Activated T-cell treated with anti-CD3 and anti-CD28 coated beads, Interleukin-2, amount 50 U/mL, for 48 hours (primary cell): ENCODE data around the gene GLDC.
"Not testable (repeated sequence)": the region's sequence is repeated elsewhere in the genome, so short reads cannot be mapped to it uniquely, and the experiment has no call there.

Source experiments
- DNase-seq, 2 experiments: peaks; one replicate each; pipeline ENCODE4 v3.0.0-alpha.2; 2020

Gene GLDC

DNA sequence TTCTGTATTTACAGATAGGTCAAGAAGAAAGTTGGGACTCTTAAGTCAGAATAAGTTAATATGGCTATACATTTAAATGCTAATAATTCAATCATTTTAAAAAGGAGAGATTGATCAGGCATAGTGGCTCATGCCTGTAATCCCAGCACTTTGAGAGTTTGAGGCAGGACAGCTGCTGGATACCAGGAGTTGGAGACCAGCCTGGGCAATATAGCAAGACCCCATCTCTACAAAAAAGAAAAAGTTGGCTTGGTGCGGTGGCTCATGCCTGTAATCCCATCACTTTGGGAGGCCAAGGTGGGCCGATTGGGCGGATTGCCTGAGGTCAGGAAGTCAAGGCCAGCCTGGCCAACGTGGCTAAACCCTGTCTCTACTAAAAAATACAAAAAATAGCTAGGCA lies 15.0 kb upstream of the GLDC start:
- no peak for DNase-seq

DNA sequence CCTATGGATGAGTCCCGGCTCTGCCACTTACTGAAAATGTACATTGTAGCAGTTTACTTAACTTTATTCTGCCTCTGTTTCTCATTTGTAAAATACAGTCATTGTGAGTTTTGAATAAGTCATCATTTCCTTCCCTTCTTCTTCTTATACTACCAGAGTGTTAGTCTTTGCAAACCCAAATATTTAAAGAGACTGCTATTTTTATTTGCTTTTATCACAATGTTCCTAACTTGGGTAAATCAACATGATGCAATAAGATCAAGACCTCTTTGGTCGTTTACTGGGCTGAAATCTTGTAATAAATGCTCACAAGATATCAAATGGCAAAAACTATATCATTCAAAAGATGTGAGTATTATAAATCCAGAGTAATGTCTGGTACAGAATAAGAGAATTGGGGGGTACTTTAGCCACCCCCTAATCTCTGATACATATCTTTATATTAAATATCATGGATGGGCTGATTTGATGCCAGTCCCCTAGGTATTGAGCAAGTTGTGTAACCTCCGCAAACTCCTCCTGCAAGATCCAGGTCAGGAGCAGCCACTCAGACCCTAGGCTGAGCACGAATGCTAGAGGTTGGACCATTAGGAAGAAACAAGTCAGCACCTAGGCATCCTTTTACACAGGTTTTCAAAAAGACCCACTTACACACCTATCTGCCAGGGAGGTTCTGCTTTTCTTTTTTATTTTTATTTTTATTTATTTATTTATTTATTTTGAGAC lies 13.3 kb upstream of the GLDC start:
- DNase-seq, result no peak

DNA sequence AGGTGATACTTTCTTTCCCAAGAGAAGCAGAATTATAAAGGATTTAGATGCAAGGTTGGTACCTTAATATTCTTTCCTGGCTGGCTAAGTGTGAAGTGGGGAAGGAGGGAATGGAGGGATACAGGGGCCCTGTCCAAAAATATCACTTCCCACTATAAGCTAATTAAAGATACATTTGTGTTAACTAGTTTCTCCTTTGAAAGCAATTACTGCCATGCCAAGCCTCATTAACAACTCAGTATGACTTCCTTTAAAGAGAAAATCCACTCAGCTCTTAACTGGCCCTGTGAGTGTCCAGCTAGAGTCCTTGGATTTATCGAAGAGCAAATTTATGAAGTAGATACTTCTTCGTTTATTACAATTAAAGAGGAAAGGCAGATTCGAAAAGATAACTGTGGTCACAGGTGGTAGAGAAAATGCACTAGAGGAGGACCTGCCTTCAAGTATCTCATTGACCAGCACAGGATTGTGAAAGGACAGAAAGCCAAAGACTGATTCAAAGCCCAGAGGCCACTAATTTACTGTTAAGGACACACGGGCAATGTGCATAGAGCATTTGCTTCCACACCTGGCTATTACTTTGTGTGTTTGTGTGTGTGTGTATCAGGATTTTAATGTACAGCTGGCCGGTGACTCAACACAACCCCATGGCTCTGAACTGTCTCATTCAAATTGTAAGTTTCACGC lies 11.2 kb upstream of the GLDC start:
- no peak for DNase-seq

DNA sequence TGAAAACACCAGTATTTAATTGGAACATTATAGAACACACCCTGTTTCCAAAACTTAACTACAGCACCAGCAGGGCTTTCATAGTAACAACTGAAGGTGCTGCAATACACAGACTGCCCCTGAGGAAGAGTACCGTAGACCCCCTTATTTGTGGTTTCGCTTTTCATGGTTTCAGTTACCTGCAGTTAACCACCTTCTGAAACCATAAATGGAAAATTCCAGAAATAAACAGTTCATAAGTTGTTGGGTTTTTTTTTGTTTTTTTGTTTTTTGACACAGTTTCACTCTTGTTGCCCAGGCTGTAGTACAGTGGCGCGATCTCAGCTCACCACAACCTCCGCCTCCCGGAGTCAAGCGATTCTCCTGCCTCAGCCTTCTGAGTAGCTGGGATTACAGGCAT lies 9.5 kb upstream of the GLDC start:
- DNase-seq, result no peak

DNA sequence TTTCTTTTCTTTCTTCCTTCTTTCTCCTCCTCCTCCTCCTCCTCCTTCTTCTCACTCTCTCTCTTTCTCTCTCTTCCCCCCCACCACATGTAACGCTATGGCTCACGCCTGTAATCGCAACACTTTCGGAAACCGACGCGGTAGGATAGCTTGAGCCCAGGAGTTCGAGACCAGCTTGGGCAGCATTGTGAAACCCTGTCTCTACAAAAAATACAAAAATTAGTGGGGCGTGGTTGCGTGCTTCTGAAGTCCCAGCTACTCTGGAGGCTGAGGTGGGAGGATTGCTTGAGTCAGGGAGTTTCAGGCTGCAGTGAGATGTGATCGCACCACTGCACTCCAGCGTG lies 736 bp upstream of the GLDC start:
- DNase-seq, result peak; percentile 58 to 61

DNA sequence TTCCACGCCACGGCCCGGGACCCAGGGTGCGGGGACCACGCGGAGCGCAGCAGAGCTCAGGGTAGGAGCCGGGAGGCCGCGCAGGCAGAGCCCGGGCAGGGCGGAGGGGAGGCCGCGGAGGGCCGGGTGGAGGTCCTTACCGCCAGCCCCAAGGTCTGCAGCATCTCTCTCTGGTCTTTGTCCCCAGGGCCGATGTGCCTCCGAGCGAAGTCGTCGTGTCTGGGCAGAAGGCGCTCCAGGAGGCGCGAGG lies 499 bp downstream of the GLDC start:
- peak; percentile 33 to 44 for DNase-seq

DNA sequence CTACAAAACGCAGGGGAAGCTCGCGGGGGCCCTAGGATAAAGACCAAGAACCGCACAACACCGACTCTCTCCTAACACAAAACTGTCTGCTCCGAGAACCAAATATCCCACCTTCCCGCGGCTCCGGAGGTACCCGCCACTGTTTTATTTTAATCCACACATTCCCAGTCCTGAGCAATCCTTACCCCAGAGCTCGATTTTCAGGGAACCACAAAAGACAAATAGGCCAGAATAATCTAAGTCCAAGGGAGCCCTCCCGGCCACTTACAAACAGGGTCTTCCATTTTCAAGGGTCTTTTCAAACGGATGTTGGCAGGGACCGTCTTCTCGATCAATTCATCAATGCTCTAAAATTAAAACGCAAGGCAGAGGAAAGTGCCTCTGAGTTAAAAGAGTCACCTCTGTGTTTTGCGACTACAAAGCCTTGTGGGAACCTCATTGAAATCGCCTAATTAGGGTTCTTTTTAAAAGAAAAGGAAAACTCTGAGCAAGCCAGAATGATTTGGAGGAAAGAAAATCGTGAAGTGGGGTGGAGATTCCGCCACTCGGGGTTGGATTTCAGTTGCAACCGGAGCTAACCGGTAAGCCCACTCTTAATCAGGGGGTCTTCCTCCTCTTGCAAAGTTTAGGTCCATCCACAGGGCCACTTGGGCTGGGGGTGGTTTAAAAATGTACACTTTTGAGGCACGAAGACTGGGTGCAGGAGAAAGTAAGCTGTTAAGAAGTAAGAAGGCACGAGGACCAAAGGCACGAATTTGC lies 1.0 kb downstream of the GLDC start:
- DNase-seq, result peak in 1 of 2 experiments; percentile 18

DNA sequence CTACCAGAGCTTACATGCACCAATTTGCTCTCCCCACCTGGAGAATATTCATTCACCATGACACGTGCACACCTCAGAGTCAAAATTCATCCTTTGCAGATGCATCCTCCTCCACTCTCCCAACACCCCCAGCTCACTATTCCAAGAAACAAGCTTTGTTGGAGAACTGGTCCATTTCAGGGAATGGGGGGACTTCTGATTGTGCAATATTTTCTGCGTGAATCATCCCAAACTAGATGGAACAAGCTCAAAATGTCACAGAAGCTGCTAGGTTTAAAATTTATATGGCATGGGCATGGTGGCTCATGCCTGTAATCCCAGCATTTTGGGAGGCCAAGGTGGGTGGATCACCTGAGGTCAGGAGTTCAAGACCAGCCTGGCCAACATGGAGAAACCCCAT lies 3.6 kb downstream of the GLDC start:
- DNase-seq, result no peak

DNA sequence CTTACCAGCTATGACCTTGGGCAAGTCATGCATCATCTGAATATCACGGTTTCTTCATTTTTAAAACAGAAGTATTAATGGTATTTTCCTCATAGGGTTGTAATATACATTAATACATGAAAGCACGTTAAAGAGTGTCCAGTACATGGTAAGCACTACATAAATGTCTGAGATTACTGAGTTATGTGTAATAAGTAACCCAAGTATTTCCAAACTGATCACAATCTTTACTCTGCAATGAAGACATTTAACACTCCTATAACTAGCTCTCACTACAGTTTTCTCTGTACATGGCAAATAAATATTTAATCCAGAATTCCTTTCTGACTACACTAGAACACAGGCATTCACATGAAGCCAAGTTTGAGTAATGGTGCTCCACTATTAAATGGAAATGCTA lies 4.0 kb downstream of the GLDC start:
- no peak for DNase-seq

DNA sequence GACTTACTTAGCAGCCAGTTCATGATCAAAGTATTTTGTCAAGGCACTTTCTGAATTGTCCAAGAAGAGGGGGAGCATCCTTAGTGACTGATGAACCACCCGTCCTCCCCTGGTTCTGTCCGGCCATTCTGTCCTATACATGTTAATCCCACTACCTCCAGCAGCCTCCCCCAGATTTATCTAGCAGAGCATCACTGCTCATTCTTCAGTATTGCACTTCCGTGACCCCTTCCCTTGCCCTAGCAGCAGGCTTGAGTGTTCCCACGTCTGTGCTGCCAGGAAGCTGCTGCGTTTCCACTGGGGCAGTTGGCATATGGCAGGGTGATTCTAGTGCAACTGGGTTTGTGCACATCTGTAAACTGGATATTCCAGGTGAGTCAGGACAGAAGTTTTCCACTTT lies 4.5 kb downstream of the GLDC start:
- DNase-seq, result no peak

DNA sequence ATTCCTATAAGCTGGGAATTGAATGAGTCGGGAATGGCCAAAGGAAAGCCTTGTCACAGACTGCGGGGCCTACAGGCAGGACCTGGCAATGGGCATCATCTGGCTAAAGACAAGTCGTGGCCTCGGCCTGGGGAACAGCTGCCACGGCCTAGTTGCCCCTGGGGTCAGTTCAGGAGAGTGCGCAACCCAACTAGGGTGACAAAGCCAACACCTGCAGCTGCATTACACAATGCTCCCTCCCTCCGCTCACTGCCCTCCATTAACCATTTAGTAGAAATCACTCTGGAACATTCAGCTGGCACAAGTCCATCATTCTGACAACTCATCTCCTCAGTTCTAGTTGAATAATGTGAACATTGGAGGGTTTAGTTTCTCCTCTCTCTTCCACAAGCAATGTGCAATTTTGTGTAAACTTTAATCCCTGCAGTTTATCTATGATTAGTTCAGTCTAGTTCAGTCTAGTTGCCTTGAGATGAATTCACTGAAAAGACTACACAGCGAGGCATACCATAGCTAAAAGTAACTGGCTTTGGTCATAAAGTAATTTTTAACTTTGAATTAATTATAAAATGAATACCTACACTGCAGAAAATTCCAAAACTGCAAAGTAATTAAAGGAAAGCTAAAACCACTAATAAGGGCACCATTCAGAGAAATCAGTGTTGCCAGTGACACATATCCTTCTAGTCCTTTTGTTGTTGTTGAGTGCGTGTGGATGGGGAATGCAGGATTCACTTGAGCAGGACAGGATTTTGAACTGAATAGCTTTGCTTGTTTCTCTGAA lies 5.1 kb downstream of the GLDC start:
- no peak for DNase-seq

DNA sequence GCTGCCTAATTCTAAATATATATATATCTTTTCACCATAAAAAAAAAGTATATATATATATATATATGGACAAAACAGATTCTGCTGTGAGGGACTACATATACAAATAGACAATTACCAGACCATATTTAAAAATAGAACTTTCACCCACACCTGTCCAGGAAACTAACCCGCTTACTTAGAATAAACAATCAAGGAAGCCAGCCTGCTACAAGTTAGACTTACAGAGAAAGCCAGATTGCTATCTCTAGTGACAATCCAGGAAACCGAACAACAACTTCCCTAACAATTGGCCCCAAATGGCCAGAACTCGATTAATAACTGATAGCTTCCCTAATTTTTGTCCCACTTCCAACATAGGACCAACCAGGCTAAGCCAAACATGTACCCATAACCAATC lies 5.9 kb downstream of the GLDC start:
- no peak for DNase-seq

DNA sequence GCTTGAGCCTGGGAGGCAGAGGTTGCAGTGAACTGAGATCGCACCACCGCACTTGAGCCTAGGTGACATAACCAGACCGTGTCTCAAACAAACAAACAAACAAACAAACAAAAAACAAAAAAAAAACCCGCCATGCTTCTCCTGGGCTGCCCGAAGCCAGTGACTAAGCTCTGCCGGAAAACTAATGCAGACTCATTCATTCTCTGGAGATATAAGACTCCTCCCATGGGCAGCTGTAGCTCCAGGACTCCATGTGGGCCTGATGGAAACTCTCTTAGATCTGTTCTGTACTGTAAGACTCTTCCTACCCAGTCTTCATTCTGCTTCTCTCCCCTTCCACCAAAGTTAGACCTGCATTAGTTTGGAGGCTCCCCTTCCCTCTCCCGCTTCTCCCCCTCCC lies 11.1 kb downstream of the GLDC start:
- no peak for DNase-seq

DNA sequence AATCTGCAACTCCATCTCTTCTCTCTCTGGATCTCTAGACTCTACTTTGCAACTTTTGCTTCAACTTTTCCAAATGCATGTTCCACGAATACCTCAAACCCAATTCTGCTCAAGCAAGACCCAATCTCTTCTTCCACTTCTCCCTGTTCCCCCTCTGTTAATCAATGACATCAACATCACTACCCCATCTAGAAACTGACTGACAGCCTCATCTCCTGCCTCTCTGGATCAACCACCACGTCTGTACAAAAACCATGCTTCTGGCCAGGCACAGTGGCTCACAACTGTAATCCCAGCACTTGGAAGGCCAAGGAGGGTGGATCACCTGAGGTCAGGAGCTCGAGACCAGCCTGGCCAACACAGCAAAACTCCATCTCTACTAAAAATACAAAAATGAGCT lies 12.2 kb downstream of the GLDC start:
- no peak for DNase-seq

DNA sequence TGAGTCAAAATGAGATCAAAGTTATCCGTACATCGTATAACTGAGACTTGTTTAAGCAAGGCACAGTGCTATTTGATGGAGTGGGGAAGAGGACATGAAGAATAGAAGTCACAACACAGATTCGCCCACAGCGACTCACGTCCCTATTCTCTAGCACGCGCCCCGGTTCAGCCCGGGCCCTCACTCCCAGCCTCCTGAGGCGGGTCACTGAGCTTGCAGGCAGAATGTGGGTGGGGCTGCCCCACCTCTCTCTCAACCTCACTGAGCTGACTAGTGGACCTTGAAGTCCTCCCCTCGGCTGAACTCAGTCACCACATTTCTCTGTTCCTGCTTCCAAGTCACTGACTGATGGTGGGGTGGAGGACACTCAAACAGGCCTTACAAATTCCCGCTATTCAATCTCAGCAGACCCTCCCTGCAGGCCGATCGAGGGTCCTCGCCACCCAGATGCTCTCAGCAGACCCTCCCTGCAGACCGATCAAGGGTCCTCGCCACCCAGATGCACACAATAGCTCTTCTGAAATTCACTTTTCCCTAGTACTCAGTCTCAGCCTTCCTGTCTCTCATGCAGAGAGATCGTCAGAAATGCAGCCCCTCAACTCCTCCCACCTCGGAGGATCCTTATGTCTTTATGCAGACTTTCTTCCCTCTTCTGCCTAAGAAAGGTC lies 12.9 kb downstream of the GLDC start:
- no peak for DNase-seq

DNA sequence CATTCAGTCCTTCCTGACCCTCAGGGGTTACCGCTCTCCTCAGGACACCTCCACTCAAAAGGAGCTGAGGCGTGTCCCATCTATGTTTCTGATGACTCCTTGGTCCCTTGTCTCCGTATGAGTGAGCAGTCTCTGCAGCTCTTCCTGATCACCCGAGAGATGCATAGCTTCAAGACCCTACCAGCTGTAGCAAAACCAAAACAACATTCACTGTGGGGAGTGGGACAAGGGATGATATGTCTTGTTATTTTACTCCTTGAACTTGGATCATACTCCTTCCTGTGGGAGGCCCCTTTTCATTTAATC lies 14.4 kb downstream of the GLDC start:
- no peak for DNase-seq

DNA sequence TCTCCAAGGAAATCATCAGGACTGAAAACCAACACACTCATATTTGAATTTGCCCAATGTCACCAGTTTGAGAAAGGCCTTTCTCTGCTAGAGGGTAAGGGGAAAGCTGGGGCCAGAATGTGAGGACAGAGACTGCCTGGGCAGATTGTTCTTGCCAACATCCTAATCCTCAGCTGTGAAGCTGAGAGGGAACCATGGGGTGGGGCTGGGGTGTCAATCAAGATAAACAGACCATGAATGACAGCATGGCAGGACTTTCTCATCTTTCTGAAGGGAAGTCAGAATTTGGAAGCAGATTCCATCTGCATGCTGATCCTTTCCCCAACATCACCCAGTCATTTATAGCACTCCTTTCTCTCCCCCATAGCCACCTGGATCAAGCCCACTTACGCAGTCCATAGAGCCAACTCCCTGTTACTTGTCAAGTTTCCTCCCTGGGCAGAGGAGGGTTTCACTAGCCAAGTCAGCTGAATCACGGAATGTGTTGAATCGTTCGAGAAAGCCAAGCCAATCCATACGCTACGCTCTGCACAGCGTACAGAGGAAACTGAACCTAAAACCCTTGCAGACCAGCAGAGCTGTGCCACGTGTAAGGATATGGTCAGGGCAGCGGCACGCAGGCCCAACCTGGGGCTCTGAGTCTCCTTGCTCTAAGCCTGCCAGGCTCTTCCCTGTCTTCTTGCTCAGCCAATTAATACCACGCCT lies 14.9 kb downstream of the GLDC start:
- DNase-seq, result peak; percentile 22 to 23

DNA sequence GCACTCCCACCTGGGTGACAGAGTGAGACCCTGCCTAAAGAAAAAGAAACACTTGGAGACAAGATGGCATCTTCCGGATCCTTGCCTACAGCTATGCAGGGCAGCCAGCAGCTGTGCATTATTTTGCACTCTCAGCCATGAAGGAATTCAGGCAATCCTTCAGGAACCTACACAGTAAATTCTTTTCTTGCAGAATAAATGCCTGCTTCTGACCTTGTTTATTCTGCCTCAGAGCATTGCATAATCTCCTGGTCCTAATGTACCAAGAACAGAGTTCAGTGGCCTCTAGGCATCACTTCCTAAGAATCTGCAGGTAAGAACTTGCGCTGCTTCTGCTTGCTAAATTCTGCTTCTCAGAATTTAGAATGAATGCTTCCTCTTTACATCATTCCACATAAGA lies 16.8 kb downstream of the GLDC start:
- no peak for DNase-seq

DNA sequence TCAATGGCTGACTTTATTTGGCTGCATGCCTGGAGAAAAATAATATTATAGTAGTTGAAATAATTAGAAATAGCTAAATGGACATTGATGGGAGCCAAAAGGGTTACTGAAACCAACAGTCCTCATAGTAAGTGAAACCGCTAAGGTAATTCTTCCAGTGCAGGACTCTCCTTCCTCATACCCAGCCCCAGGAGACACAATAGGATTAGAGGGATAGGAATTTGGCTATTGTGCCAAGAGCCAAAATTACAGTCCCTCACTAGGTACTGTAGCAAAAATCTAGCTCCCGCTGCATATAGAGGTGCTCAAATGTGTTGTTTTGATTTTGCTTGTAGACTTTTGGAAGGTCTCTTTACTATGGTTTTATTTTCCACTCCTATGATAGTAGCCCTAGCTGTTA lies 20.2 kb downstream of the GLDC start:
- DNase-seq, result no peak

DNA sequence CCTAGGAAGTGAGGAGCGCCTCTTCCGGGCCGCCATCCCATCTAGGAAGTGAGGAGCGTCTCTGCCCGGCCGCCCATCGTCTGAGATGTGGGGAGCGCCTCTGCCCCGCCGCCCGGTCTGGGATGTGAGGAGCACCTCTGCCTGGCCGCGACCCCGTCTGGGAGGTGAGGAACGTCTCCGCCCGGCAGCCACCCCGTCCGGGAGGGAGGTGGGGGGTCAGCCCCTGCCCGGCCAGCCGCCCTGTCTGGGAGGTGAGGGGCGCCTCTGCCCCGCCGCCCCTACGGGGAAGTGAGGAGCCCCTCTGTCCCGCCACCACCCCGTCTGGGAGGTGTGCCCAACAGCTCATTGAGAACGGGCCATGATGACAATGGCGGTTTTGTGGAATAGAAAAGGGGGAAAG lies 22.7 kb downstream of the GLDC start:
- not testable (repeated sequence) for DNase-seq

DNA sequence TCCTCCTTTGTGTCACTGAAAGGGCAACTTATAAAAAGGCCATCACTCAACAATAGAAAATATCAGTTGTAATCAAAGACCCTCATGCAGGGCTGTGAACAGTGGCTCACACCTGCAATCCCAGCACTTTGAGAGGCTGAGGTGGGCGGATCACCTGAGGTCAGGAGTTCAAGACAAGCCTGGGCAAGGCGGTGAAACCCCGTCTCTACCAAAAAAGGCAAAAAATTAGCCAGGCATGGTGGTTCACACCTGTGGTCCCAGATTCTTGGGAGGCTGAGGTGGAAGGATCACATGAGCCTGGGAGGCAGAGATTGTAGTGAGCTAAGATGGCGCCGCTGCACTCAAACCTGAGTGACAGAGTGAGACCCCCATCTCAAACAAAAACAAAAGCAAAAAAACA lies 24.7 kb downstream of the GLDC start:
- no peak for DNase-seq

DNA sequence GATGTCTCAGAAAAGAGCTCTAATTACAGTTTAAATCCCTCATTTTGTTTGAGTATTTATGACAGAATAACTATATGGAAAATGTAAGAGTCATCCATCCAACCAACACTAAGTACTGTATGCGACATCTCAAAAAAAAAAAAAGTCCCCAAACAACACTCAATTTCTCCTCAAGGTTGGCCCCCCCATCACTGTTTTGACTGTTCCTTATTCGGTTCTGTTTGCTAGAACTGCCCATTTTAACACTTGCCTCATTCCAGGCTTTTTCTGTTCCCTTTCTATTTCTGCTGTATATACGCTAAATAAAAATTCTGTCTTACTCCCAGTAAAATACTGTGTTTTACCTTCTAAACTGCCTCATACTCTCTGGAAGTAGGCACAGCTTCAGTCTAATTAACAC lies 25.2 kb downstream of the GLDC start:
- DNase-seq, result no peak

DNA sequence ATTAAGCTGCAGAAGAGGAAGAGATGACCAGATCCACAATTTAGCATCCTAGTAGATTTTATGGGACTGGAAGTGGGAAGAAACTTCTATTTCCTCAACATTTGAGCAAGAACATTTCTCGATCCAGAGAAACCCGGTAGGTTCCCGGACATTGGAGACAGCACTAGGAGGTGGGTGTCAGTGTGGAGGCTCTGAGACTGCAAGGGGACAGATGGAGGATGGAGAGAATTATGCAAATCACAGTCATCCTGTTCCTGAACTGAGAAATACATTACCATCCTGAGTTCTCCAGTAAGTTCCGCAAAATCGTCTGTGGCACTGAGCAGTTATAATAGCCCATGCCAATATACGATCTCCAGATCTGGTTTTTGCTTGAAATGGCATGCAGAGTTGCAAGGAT lies 25.6 kb downstream of the GLDC start:
- DNase-seq, result no peak
